ENCODE data around the gene SLC6A12.
A peak's percentile ranks its signal among the peaks of the same experiment; 100 is the strongest.
"Not testable (repeated sequence)": the region's sequence is repeated elsewhere in the genome, so short reads cannot be mapped to it uniquely, and the experiment has no call there.

Gene SLC6A12

GRCh38 chr12:190881-191280 lies 23.1 kb downstream of the SLC6A12 start:
- peaks cover 45 to 56% of the 10 kb centered on the region in 2 donors for H3K27me3 Mint-ChIP-seq
- H3K27ac Mint-ChIP-seq = no peak overlapping the region
- DNase-seq (no peak), ATAC-seq (replicated peaks) (no peak)
- H3K9me3 Mint-ChIP-seq = peaks cover 0 to 1% of the 10 kb centered on the region in 2 donors
- no peaks in the 10 kb centered on the region for H3K36me3 Mint-ChIP-seq
- H3K4me3 Mint-ChIP-seq = no peak overlapping the region
- H3K4me1 Mint-ChIP-seq = peaks cover 7 to 8% of the 10 kb centered on the region in 2 donors

DNA sequence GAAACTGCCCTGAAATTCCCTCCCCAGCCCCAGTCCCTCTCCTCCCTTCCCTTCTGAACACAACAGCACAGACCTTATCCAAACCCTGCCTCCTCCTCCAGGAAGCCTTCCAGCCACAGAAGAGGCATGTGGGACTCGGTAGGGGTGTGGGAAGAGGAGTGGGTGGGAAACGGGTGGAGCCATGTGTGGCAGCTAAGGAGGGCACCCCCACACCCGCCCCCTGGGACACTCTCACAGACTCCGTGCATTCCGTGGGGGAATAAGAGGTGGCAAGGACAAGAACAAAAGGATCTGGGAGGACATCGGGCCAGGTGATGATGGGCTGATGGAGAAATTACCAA lies 24.4 kb downstream of the SLC6A12 start:
- peaks cover 57 to 69% of the 10 kb centered on the region in 2 donors for H3K27me3 Mint-ChIP-seq
- no peak overlapping the region for H3K4me3 Mint-ChIP-seq
- ATAC-seq (replicated peaks) (no peak), DNase-seq (no peak)
- H3K27ac Mint-ChIP-seq = no peak overlapping the region
- H3K36me3 Mint-ChIP-seq = no peaks in the 10 kb centered on the region
- peaks cover 0 to 1% of the 10 kb centered on the region in 2 donors for H3K9me3 Mint-ChIP-seq
- peaks cover 7 to 8% of the 10 kb centered on the region in 2 donors for H3K4me1 Mint-ChIP-seq

GRCh38 chr12:188910-189621 lies 24.9 kb downstream of the SLC6A12 start:
- peaks cover 0 to 1% of the 10 kb centered on the region in 2 donors for H3K9me3 Mint-ChIP-seq
- no peaks in the 10 kb centered on the region for H3K36me3 Mint-ChIP-seq
- peaks cover 7 to 8% of the 10 kb centered on the region in 2 donors for H3K4me1 Mint-ChIP-seq
- H3K27ac Mint-ChIP-seq = no peak overlapping the region
- peaks cover 57 to 66% of the 10 kb centered on the region in 2 donors for H3K27me3 Mint-ChIP-seq
- DNase-seq (peak; percentile 32), ATAC-seq (replicated peaks) (peak; percentile 80 to 84)
- H3K4me3 Mint-ChIP-seq = peak overlapping the region; percentile 70 to 71

- H3K36me3 Mint-ChIP-seq, H3K27ac Mint-ChIP-seq, H3K9me3 Mint-ChIP-seq, H3K4me1 Mint-ChIP-seq, DNase-seq: not testable (repeated sequence)
- peak; percentile 6 to 44 for ATAC-seq (replicated peaks)
- Mint-ChIP-seq H3K4me3 (peak overlapping the region; percentile 70 to 71), H3K27me3 (peaks cover 57 to 66% of the 10 kb centered on the region in 2 donors)
Observed at GRCh38 chr12:187986-188909, 25.7 kb downstream of the SLC6A12 start.

DNA sequence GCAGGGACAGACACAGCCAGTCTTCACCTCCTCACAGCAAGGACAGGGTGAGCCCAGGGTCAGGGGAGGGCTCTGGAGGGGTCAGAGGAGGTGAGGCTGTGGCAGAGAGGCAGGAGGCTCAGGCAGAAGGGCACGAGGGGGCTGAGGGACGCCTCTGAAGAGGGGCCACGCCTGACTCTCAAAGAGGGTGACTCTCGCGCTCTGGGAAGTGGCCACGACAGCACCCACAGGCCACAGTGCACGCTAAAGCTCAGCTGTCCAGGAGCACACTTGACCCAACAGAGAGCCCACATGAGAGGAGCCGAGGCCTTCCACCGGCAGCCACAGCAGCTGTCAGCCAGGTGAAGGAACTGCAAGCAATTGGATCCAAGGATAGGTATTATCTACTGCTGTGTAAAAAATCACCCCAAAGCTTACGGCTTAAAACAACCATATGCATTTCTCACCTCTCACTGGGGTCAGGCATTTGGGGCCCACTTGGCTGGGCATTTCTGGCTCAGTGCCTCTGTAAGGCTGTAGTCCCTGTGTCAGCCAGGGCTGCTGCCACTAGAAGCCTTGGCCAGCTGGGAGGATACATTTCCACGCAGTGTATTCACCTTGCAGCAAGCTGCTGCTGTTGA lies 27.8 kb downstream of the SLC6A12 start:
- no peaks in the 10 kb centered on the region for H3K36me3 Mint-ChIP-seq
- peaks cover 7 to 8% of the 10 kb centered on the region in 2 donors for H3K4me1 Mint-ChIP-seq
- ATAC-seq (replicated peaks) (no peak), DNase-seq (no peak)
- peaks cover 42 to 51% of the 10 kb centered on the region in 2 donors for H3K27me3 Mint-ChIP-seq
- H3K4me3 Mint-ChIP-seq = no peak overlapping the region
- H3K27ac Mint-ChIP-seq = no peak overlapping the region
- H3K9me3 Mint-ChIP-seq = peaks cover 0 to 1% of the 10 kb centered on the region in 2 donors

DNA sequence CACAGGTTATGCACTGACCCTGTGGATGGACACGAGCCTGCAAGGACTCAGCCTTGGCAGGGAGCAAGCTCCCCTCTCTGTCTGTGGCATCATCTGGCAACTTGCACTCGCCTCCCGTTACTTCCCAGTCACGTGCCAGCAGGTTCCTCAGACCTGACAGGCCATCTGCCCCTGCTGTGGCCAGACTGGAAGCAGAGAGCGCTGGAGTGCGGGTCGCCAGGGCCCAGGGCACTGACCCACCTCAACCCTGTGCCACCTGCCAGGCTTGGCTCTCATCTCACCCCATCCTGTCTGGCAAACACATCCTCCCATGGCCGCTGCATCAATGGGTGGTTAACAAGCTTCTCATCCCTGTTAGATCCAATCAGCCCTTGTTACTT lies 28.4 kb downstream of the SLC6A12 start:
- H3K4me1 Mint-ChIP-seq = peaks cover 7 to 8% of the 10 kb centered on the region in 2 donors

GRCh38 chr12:184811-185575 lies 29.0 kb downstream of the SLC6A12 start:
- Mint-ChIP-seq H3K27ac (no peak overlapping the region), H3K4me3 (no peak overlapping the region), H3K27me3 (peaks cover 40 to 42% of the 10 kb centered on the region in 2 donors), H3K4me1 (peaks cover 11 to 13% of the 10 kb centered on the region in 2 donors), H3K9me3 (peaks cover 0 to 1% of the 10 kb centered on the region in 2 donors), H3K36me3 (no peaks in the 10 kb centered on the region)
- DNase-seq (no peak), ATAC-seq (replicated peaks) (no peak)

More for the DNA sequence above, 28.4 kb downstream of the SLC6A12 start:
- Mint-ChIP-seq H3K9me3 (peaks cover 0 to 1% of the 10 kb centered on the region in 2 donors), H3K27ac (no peak overlapping the region), H3K36me3 (no peaks in the 10 kb centered on the region), H3K27me3 (peaks cover 41 to 45% of the 10 kb centered on the region in 2 donors), H3K4me3 (no peak overlapping the region)
- no peak for ATAC-seq (replicated peaks)
- DNase-seq = no peak

GRCh38 chr12:182381-182892 lies 31.5 kb downstream of the SLC6A12 start:
- H3K36me3 Mint-ChIP-seq = no peaks in the 10 kb centered on the region
- H3K4me3 Mint-ChIP-seq = no peak overlapping the region
- H3K4me1 Mint-ChIP-seq = peaks cover 5 to 8% of the 10 kb centered on the region in 2 donors
- H3K27ac Mint-ChIP-seq = no peak overlapping the region
- H3K9me3 Mint-ChIP-seq = no peaks in the 10 kb centered on the region
- DNase-seq (no peak), ATAC-seq (replicated peaks) (peak in 1 of 2 donors; percentile 28)
- peaks cover 39 to 44% of the 10 kb centered on the region in 2 donors for H3K27me3 Mint-ChIP-seq

- no peak for ATAC-seq (replicated peaks)
- H3K36me3 Mint-ChIP-seq = no peaks in the 10 kb centered on the region
- no peaks in the 10 kb centered on the region for H3K9me3 Mint-ChIP-seq
- no peak for DNase-seq
- H3K4me1 Mint-ChIP-seq = peaks cover 5 to 8% of the 10 kb centered on the region in 2 donors
- peaks cover 36 to 44% of the 10 kb centered on the region in 2 donors for H3K27me3 Mint-ChIP-seq
- no peak overlapping the region for H3K27ac Mint-ChIP-seq
- no peak overlapping the region for H3K4me3 Mint-ChIP-seq
Observed at GRCh38 chr12:181921-182320, 32.0 kb downstream of the SLC6A12 start.

GRCh38 chr12:180445-180844 lies 33.5 kb downstream of the SLC6A12 start:
- Mint-ChIP-seq H3K27me3 (peaks cover 28 to 34% of the 10 kb centered on the region in 2 donors), H3K4me1 (peaks cover 5 to 8% of the 10 kb centered on the region in 2 donors), H3K9me3 (no peaks in the 10 kb centered on the region), H3K4me3 (no peak overlapping the region), H3K36me3 (no peaks in the 10 kb centered on the region), H3K27ac (no peak overlapping the region)
- ATAC-seq (replicated peaks) = peak; percentile 60 to 74
- no peak for DNase-seq

DNA sequence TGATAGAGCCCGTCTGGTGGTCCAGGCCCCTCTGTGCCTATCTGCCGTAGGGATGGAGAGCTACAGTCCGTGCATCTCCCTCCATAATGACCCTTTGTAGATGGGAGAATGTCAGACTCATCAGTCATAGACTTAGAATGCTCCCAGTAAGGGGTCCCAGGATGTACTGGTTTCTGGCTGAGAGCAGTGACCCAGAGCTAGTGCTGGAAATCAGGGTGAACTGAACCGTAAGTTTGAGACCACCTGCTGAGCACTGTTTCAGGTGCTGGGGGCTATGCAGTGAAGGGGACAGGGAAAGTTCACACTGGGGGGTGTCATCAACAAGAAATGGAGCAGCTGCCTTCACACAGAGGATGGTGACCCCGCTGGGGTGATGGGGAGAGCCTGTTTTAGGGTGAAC lies 34.1 kb downstream of the SLC6A12 start:
- no peak for ATAC-seq (replicated peaks)
- H3K36me3 Mint-ChIP-seq = no peaks in the 10 kb centered on the region
- no peak overlapping the region for H3K4me3 Mint-ChIP-seq
- peaks cover 5 to 8% of the 10 kb centered on the region in 2 donors for H3K4me1 Mint-ChIP-seq
- no peak for DNase-seq
- H3K27me3 Mint-ChIP-seq = peaks cover 28 to 29% of the 10 kb centered on the region in 2 donors
- no peaks in the 10 kb centered on the region for H3K9me3 Mint-ChIP-seq
- no peak overlapping the region for H3K27ac Mint-ChIP-seq

- H3K9me3 Mint-ChIP-seq = no peaks in the 10 kb centered on the region
- ATAC-seq (replicated peaks) = no peak
- H3K27me3 Mint-ChIP-seq = peaks cover 26% of the 10 kb centered on the region in 2 donors
- no peak overlapping the region for H3K27ac Mint-ChIP-seq
- H3K4me1 Mint-ChIP-seq = peaks cover 5 to 8% of the 10 kb centered on the region in 2 donors
- no peaks in the 10 kb centered on the region for H3K36me3 Mint-ChIP-seq
- no peak for DNase-seq
- H3K4me3 Mint-ChIP-seq = no peak overlapping the region
Observed at GRCh38 chr12:179131-179884, 34.6 kb downstream of the SLC6A12 start.

GRCh38 chr12:178829-179109 lies 35.2 kb downstream of the SLC6A12 start:
- Mint-ChIP-seq H3K27ac (no peak overlapping the region), H3K27me3 (peaks cover 27% of the 10 kb centered on the region in 2 donors), H3K4me3 (no peak overlapping the region), H3K36me3 (no peaks in the 10 kb centered on the region), H3K4me1 (peaks cover 5 to 8% of the 10 kb centered on the region in 2 donors), H3K9me3 (no peaks in the 10 kb centered on the region)
- DNase-seq = no peak
- no peak for ATAC-seq (replicated peaks)

All from stimulated activated naive B cell treated with anti-CD40 and anti-IgM and Interleukin-4, amounts not matched to agents 10 μg/mL and 1 μg/mL and 100 μg/mL, for 72 hours (primary cell).